HepG2 (cell line): ENCODE results near the gene RREB1. TPM values are rescaled to one million over a fixed set of nuclear protein-coding genes. Genes with fewer than 3 reads are reported as not detected.

ENCODE experiments used
- E2F2 ChIP-seq: sonication (generic); formaldehyde crosslinking; IDR thresholded peaks from 2 replicates; pipeline ENCODE4 v1.4.0; 2020; ENCODE audit warnings: missing genetic modification reagents, borderline replicate concordance
- GPBP1L1 ChIP-seq: sonication (generic); formaldehyde crosslinking; IDR thresholded peaks from 2 replicates; pipeline ENCODE4 v1.5.0; 2020; ENCODE audit warnings: mild to moderate bottlenecking, missing genetic modification reagents
- HOXD1 ChIP-seq: sonication (generic); formaldehyde crosslinking; IDR thresholded peaks from 2 replicates; pipeline ENCODE4 v1.5.0; 2020; ENCODE audit warnings: missing genetic modification reagents
- MAF1 ChIP-seq: sonication (generic); formaldehyde crosslinking; IDR thresholded peaks from 2 replicates; pipeline ENCODE4 v1.5.0; 2020; ENCODE audit warnings: missing genetic modification reagents, borderline replicate concordance
- NPAS2 ChIP-seq: sonication (generic); formaldehyde crosslinking; IDR thresholded peaks from 2 replicates; pipeline ENCODE4 v1.8.0; 2022; ENCODE audit warnings: mild to moderate bottlenecking, missing genetic modification reagents, borderline replicate concordance
- SSRP1 ChIP-seq: IDR thresholded peaks from 2 replicates; pipeline ENCODE4 v1.6.1; 2016; ENCODE audit warnings: control low read depth
- TCF12 ChIP-seq, 2 experiments: fragments of 450-650 bp in 1 of 2; sonication (generic) in 1 of 2; formaldehyde crosslinking in 1 of 2; IDR thresholded peaks; 2 replicates each; pipeline versions ENCODE4 v1.6.1 to v1.8.0; 2017 to 2022; ENCODE audit warnings: antibody characterized with exemption in 1 of 2, mild to moderate bottlenecking in 1 of 2, missing genetic modification reagents in 1 of 2, moderate library complexity in 1 of 2
- TERF1 ChIP-seq: sonication (generic); formaldehyde crosslinking; IDR thresholded peaks from 2 replicates; pipeline ENCODE4 v1.8.0; 2022; ENCODE audit warnings: mild to moderate bottlenecking, missing genetic modification reagents, moderate library complexity
- ZHX1 ChIP-seq: sonication (generic); formaldehyde crosslinking; IDR thresholded peaks from 2 replicates; pipeline ENCODE4 v1.8.1; 2022; ENCODE audit warnings: low read depth, mild to moderate bottlenecking, missing genetic modification reagents
- ZMYM3 ChIP-seq: sonication (generic); formaldehyde crosslinking; IDR thresholded peaks from 2 replicates; pipeline ENCODE4 v1.5.1; 2020; ENCODE audit warnings: mild to moderate bottlenecking, missing genetic modification reagents
- ZNF275 ChIP-seq: sonication (generic); formaldehyde crosslinking; IDR thresholded peaks from 2 replicates; pipeline ENCODE4 v1.8.0; 2022; ENCODE audit warnings: missing genetic modification reagents, mild to moderate bottlenecking, inconsistent platforms, borderline replicate concordance
- ZNF503 ChIP-seq: sonication (generic); formaldehyde crosslinking; IDR thresholded peaks from 2 replicates; pipeline ENCODE4 v1.4.0; 2020; ENCODE audit warnings: missing genetic modification reagents
- ZNF510 ChIP-seq: sonication (generic); formaldehyde crosslinking; IDR thresholded peaks from 2 replicates; pipeline ENCODE4 v1.4.0; 2020; ENCODE audit warnings: low read depth, mild to moderate bottlenecking, missing genetic modification reagents
- ZNF639 ChIP-seq: conservative IDR thresholded peaks from 2 replicates; pipeline ENCODE4 v1.6.1; 2018; ENCODE audit warnings: missing genetic modification reagents
- ZNF883 ChIP-seq: sonication (generic); formaldehyde crosslinking; IDR thresholded peaks from 2 replicates; pipeline ENCODE4 v1.5.1; 2020; ENCODE audit warnings: mild to moderate bottlenecking, missing genetic modification reagents; ENCODE audit errors: not compliant biosample characterization
- polyA plus RNA-seq, 8 experiments: library from polyadenylated mRNA; depleted of rRNA in 3 of 8; stranded (reverse) in 7 of 8; unstranded in 1 of 8; fragments of >200 nt; fragmentation: Illumina TruSeq in 4 of 8; extraction: Trizol in 4 of 8; gene quantifications; 2 replicates each; pipeline versions ENCODE4 v1.2.1 to v1.2.3, GENCODE V29; 2011 to 2016; ENCODE audit warnings: low read depth in 4 of 8, missing spikeins in 1 of 8, mixed read lengths in 1 of 8; ENCODE audit not compliant: insufficient read depth in 1 of 8
- total RNA-seq, 5 experiments: library from RNA; depleted of rRNA; stranded (reverse); fragments of >200 nt; fragmentation: Illumina TruSeq; extraction: Trizol; gene quantifications; 2 replicates each; pipeline ENCODE4 v1.2.3, GENCODE V29; 2016; ENCODE audit warnings: low read depth in 1 of 5

RREB1 gene
- total and polyA plus RNA-seq, 2 of the 13 experiments (the other 11 are each of a cell fraction or from before 2014, with no cell fraction given) = 6.1 to 23.2 TPM

- no peak for TF ChIP-seq E2F2
- 0 out of 2 replicates have a peak, but pooled peaks have one; percentile 12 for TF ChIP-seq ZNF275
- TF ChIP-seq ZHX1 (CRISPR knock-in tag) = peak; percentile 35; the same call in 1 of the 2 replicates
- TF ChIP-seq ZNF883 = no peak
- TF ChIP-seq TCF12 (IDR thresholded peaks at IDR 0.05) = no peak
- TF ChIP-seq TCF12 (CRISPR knock-in tag; IDR thresholded peaks at IDR 0.05) = 0 out of 2 replicates have a peak, but pooled peaks have one; percentile 51
- peak; percentile 63 for TF ChIP-seq ZMYM3 (CRISPR knock-in tag)
- TF ChIP-seq GPBP1L1 (CRISPR knock-in tag) = no peak
- no peak for TF ChIP-seq HOXD1 (CRISPR knock-in tag)
- no peak for TF ChIP-seq SSRP1 (CRISPR knock-in tag)
- TF ChIP-seq ZNF510 = no peak
- TF ChIP-seq MAF1 = no peak
- no peak for TF ChIP-seq NPAS2
- no peak for TF ChIP-seq TERF1 (CRISPR knock-in tag)
- TF ChIP-seq ZNF503 (CRISPR knock-in tag) = 0 out of 2 replicates have a peak, but pooled peaks have one; percentile 10
- no peak for TF ChIP-seq ZNF639
These were observed 162.8 kb downstream of the RREB1 start (continued) for GRCh38 chr6:7270320-7271204.
